HL-60 (cell line): ENCODE results near the gene PRSS33.

ENCODE experiments used
- DNase-seq, 2 experiments: peaks; one replicate each; pipeline ENCODE4 v3.0.0-alpha.2; 2010 to 2020; ENCODE audit warnings: low read depth in 1 of 2, low spot score in 1 of 2
- H3K27ac ChIP-seq: fragments of 250-450 bp; sonication (Bioruptor Pico); replicated peaks from 2 replicates; pipeline ENCODE4 v1.5.1; 2020; ENCODE audit warnings: mild to moderate bottlenecking, moderate library complexity
- H3K27me3 ChIP-seq: fragments of 250-450 bp; sonication (Bioruptor Pico); 2 replicates; pipeline ENCODE4 v1.5.1; 2021; ENCODE audit warnings: mild to moderate bottlenecking, moderate library complexity; ENCODE audit not compliant: insufficient read depth, poor library complexity, severe bottlenecking
- H3K4me3 ChIP-seq: replicated peaks from 2 replicates; pipeline ENCODE4 v1.5.1; 2011; ENCODE audit warnings: mild to moderate bottlenecking, control low read depth, low read length; ENCODE audit not compliant: insufficient read depth
- GABPA ChIP-seq: IDR thresholded peaks from 2 replicates; pipeline ENCODE4 v1.6.1; 2012; ENCODE audit warnings: low read depth
- POLR2AphosphoS5 ChIP-seq: IDR thresholded peaks from 2 replicates; pipeline ENCODE4 v1.6.1; 2012; ENCODE audit warnings: low read depth
- REST ChIP-seq: IDR thresholded peaks from 2 replicates; pipeline ENCODE4 v1.6.1; 2012; ENCODE audit warnings: low read depth; ENCODE audit not compliant: insufficient replicate concordance
- SPI1 ChIP-seq: IDR thresholded peaks from 2 replicates; pipeline ENCODE4 v1.6.1; 2012; ENCODE audit warnings: low read depth, mild to moderate bottlenecking, borderline replicate concordance
- TF ChIP-seq, protein P1 (sequence below): IDR thresholded peaks from one replicate; pipeline ENCODE4 v1.5.1; 2011; ENCODE audit warnings: low read length, control low read depth, inconsistent platforms; ENCODE audit not compliant: insufficient read depth

Gene PRSS33

DNA sequence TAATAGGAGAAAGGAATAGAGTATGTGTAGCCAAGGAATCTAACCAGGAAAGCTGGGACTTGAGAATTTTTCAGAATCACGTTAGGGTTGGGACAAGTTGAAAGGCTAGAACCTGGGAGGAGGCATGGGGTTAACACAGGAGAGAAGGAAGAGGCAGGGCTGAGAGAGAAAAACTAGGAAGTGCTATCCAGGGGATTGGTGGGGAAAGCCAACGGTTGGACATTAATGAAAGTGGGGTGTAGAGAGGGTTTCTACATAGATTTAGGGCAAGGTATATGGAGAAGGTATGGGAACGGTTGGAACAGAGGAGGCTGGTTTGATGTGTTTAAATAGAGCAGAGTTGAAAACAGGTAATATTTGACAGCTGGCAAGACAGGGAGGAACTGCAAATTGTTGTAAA is 32.2 kb downstream of the PRSS33 start:
- TF ChIP-seq SPI1, result peak; percentile 37; the same call in 1 of the 2 replicates
- TF ChIP-seq POLR2AphosphoS5, result no peak
- peak in 1 of 2 experiments; percentile 11 for DNase-seq
- Histone ChIP-seq H3K4me3 (peak overlapping the region; percentile 50; the same call in 1 of the 2 replicates), H3K27me3 (no peaks in the 10 kb centered on the region), H3K27ac (peak overlapping the region; percentile 96)

DNA sequence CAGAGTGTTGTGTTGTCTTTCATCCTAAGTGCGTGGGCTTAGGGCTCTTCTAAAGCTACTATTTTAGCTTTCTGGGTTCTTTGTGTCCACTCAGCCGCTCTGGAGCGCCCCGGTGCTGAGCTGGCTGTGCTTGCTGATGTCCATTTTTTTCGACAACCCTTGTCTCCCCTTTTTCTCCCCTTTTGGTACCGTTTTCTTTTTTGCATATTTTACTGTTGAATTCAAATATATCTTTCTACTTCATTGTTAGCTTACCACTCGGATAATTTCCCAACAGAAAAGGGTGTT is 33.7 kb downstream of the PRSS33 start:
- Histone ChIP-seq H3K27me3 (no peaks in the 10 kb centered on the region), H3K4me3 (peak overlapping the region; percentile 50), H3K27ac (peak overlapping the region; percentile 96)
- TF ChIP-seq GABPA (no peak), POLR2AphosphoS5 (no peak), SPI1 (no peak), REST (no peak)
- TF ChIP-seq, protein P1, sequence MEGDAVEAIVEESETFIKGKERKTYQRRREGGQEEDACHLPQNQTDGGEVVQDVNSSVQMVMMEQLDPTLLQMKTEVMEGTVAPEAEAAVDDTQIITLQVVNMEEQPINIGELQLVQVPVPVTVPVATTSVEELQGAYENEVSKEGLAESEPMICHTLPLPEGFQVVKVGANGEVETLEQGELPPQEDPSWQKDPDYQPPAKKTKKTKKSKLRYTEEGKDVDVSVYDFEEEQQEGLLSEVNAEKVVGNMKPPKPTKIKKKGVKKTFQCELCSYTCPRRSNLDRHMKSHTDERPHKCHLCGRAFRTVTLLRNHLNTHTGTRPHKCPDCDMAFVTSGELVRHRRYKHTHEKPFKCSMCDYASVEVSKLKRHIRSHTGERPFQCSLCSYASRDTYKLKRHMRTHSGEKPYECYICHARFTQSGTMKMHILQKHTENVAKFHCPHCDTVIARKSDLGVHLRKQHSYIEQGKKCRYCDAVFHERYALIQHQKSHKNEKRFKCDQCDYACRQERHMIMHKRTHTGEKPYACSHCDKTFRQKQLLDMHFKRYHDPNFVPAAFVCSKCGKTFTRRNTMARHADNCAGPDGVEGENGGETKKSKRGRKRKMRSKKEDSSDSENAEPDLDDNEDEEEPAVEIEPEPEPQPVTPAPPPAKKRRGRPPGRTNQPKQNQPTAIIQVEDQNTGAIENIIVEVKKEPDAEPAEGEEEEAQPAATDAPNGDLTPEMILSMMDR, result no peak
- DNase-seq, result no peak

DNA sequence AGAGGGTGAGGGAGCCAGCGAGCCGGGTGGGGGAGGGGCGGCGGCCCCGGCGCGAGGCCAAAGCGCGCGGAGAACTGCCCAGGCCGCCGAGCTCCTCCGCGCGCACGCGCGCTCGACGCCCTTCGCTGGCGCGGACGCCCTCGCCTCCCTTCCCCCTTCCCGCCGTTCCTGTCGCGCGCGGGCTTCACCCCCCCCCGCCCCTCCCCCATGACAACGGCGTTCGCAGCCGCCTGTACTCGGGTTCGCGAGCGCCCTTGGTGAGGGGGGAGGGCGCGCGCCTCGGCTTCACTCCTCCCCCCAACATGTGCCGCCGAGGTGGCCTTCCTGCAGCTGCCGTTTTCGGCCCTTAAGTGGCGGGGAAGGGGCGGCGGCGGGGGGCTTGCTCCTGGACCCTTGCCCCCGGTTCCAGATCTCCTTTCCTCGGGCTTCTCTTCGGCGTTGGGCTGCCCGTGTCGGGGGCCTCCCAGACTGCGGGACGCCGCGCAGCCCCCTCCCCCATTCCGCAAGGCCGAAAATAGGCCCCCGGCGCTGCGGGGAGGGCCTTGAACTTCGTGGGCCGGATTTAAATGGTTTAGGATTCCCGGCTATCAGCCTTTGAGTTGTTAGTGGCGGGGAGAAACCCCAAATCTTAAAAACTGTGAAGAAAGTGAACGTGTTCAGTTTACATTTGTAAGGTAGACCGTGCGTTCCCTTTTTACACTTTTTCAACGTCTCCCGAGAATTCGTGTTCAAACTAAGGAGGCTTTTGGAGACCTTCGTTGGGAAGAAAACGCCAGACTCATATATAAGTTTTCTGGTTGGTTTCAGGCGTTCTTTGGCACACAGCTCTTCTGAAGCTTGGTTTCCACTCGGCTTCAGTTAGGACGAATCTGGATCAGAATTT is 34.3 kb downstream of the PRSS33 start:
- Histone ChIP-seq H3K4me3 (peak overlapping the region; percentile 50), H3K27me3 (no peaks in the 10 kb centered on the region), H3K27ac (peak overlapping the region; percentile 96)
- TF ChIP-seq REST (no peak), SPI1 (no peak), GABPA (no peak), POLR2AphosphoS5 (no peak)
- TF ChIP-seq, protein P1, result no peak
- peak; percentile 1 to 76 for DNase-seq

DNA sequence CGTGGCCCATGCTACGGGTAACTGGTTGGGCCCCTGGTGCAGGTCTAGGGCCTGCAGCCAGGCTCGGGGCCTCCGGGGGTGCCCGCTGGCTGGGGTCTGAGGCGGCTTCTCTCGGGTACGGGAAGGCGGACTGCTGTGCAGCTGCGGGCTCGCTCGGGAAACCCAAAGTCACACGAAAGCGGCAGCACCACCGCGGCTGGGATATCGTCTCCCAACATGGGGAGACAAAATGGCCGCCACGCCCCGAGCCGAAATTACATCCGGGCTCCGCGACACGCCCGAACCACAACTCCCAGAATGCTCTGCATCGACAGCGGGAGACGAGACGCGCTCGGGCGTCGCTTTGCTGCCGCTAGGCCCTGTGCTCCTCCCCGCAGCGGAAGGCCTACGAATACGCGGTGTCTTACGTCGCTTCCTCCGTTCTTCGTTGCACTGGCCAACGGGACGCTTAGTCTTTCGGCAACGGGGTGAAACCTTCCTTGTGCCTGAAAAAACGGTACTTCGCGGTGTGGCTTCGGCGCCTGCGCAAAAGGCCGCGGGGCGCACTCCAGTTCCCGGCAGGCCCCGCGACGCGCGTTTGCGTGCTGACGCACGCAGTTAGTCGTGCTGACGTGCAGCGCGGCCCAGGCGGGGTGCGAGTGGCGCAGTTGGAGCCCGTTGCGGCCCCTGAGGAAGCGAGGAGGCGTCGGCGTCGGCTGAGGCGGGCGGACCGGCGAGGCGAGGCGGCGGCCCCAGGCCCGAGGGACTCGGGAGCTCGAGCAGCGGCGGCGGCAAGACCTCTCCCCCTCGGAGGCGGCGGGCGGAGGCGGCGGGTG is 35.1 kb downstream of the PRSS33 start, which contains the start of gene SRRM2:
SRRM2 (plus strand) TSS at position 604 of the 815 bp plus-strand sequence. CDS start 3,727 bp downstream, outside the sequence.
- peak; percentile 96 to 97 for DNase-seq
- H3K27me3 ChIP-seq, result no peaks in the 10 kb centered on the region
- TF ChIP-seq, protein P1, result no peak
- TF ChIP-seq POLR2AphosphoS5 (peak; percentile 77), SPI1 (0 out of 2 replicates have a peak, but pooled peaks have one; percentile 1), REST (peak; percentile 62), GABPA (no peak; the same call in 1 of the 2 replicates)
- peak within 1 kb of the TSS; percentile 96 for H3K27ac ChIP-seq
- H3K4me3 ChIP-seq, result peak within 1 kb of the TSS; percentile 50
